DOHH2 (cell line): ENCODE results near the gene PIP4K2B.

ENCODE experiments used
- EZH2phosphoT487 ChIP-seq: fragments of 200-600 bp; sonication (generic); IDR thresholded peaks from 2 replicates; pipeline ENCODE4 v1.6.1; 2017; ENCODE audit warnings: borderline replicate concordance, mild to moderate bottlenecking, antibody characterized with exemption, low read length, moderate library complexity, mixed read lengths
- TF ChIP-seq, protein P1 (sequence below): fragments of 200-600 bp; sonication (generic); IDR thresholded peaks from one replicate; pipeline ENCODE4 v1.5.1; 2014; ENCODE audit warnings: antibody characterized with exemption, mild to moderate bottlenecking, low read depth, low read length; ENCODE audit not compliant: poor library complexity, severe bottlenecking

GRCh38 chr17:38740806-38741205 is 58.5 kb downstream of the PIP4K2B start:
- TF ChIP-seq, protein P1, sequence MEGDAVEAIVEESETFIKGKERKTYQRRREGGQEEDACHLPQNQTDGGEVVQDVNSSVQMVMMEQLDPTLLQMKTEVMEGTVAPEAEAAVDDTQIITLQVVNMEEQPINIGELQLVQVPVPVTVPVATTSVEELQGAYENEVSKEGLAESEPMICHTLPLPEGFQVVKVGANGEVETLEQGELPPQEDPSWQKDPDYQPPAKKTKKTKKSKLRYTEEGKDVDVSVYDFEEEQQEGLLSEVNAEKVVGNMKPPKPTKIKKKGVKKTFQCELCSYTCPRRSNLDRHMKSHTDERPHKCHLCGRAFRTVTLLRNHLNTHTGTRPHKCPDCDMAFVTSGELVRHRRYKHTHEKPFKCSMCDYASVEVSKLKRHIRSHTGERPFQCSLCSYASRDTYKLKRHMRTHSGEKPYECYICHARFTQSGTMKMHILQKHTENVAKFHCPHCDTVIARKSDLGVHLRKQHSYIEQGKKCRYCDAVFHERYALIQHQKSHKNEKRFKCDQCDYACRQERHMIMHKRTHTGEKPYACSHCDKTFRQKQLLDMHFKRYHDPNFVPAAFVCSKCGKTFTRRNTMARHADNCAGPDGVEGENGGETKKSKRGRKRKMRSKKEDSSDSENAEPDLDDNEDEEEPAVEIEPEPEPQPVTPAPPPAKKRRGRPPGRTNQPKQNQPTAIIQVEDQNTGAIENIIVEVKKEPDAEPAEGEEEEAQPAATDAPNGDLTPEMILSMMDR, result no peak
- no peak for TF ChIP-seq EZH2phosphoT487
